B cell (primary cell): ENCODE results near the gene SEMA6A. TPM values are rescaled to one million over a fixed set of nuclear protein-coding genes. Genes with fewer than 3 reads are reported as not detected.

ENCODE experiments used
- ATAC-seq: fragments of 200-7000 bp; cut with Tn5 transposase; one replicate; pipeline ENCODE4 v1.10.0; 2021; ENCODE audit warnings: low read depth, mild to moderate bottlenecking, moderate number of reproducible peaks, moderate library complexity
- CTCF ChIA-PET: fragments of 350-600 bp; sonication (Branson Sonifier 250); formaldehyde crosslinking; loops from one replicate; lab custom pipeline; 2021; ENCODE audit warnings: antibody characterized with exemption, inconsistent platforms; lab: Charles Lee
- POLR2A ChIA-PET: fragments of 350-600 bp; sonication (Branson Sonifier 250); formaldehyde crosslinking; loops from one replicate; lab custom pipeline; 2021; ENCODE audit warnings: antibody characterized with exemption; lab: Charles Lee
- DNase-seq: peaks from one replicate; pipeline ENCODE4 v3.0.0; 2013
- H2AFZ ChIP-seq: 2 replicates; pipeline ENCODE4 v1.6.1; 2012; ENCODE audit warnings: mild to moderate bottlenecking, low read depth, low read length; ENCODE audit not compliant: insufficient read depth, poor library complexity, severe bottlenecking
- H3K27ac ChIP-seq, 2 donors: 1 replicate in 1 of 2; 2 replicates in 1 of 2; pipeline ENCODE4 v1.5.1; 2012 to 2013; ENCODE audit warnings: low read length in 2 of 2, mild to moderate bottlenecking in 2 of 2, moderate library complexity in 1 of 2
- H3K27me3 ChIP-seq, 4 experiments: fragments of 200-600 bp in 1 of 4; sonication (generic) in 1 of 4; replicated peaks in 1 of 4; 1 replicate in 2 of 4; 2 replicates in 2 of 4; pipeline versions ENCODE4 v1.6.1 to v1.7.0; 2013 to 2016; ENCODE audit warnings: low read length in 3 of 4, mild to moderate bottlenecking in 2 of 4, mixed read lengths in 1 of 4, moderate library complexity in 1 of 4; ENCODE audit not compliant: insufficient read depth in 4 of 4, control insufficient read depth in 3 of 4; ENCODE audit errors: control extremely low read depth in 1 of 4
- H3K36me3 ChIP-seq, 2 experiments: replicated peaks in 1 of 2; 1 replicate in 1 of 2; 2 replicates in 1 of 2; pipeline versions ENCODE4 v1.6.1 to v1.7.1; 2013; ENCODE audit warnings: low read length in 1 of 2; ENCODE audit not compliant: insufficient read depth in 2 of 2, control insufficient read depth in 1 of 2; ENCODE audit errors: control extremely low read depth in 1 of 2, extremely low read depth in 1 of 2
- H3K4me1 ChIP-seq, 2 donors: fragments of 200-600 bp in 1 of 2; sonication (generic) in 1 of 2; 1 replicate in 1 of 2; 2 replicates in 1 of 2; pipeline versions ENCODE4 v1.5.1 to v1.6.1; 2013 to 2017; ENCODE audit warnings: low read length in 2 of 2; ENCODE audit not compliant: control insufficient read depth in 2 of 2, insufficient read depth in 2 of 2
- H3K4me2 ChIP-seq: replicated peaks from 2 replicates; pipeline ENCODE3; 2012; ENCODE audit warnings: mild to moderate bottlenecking, low read depth, low read length; ENCODE audit not compliant: poor library complexity, severe bottlenecking
- H3K4me3 ChIP-seq, 5 experiments: fragments of 200-600 bp in 1 of 5; sonication (generic) in 1 of 5; 1 replicate in 3 of 5; 2 replicates in 2 of 5; pipeline versions ENCODE4 v1.5.1 to v1.7.0; 2011 to 2016; ENCODE audit warnings: low read length in 4 of 5, mild to moderate bottlenecking in 4 of 5, low read depth in 2 of 5, control low read depth in 1 of 5, moderate library complexity in 1 of 5; ENCODE audit not compliant: insufficient read depth in 1 of 5; ENCODE audit errors: control extremely low read depth in 1 of 5, extremely low read depth in 1 of 5
- H3K79me2 ChIP-seq: fragments of 200-600 bp; sonication (generic); one replicate; pipeline ENCODE4 v1.6.0; 2016; ENCODE audit warnings: low read length; ENCODE audit not compliant: control insufficient read depth, insufficient read depth
- H3K9ac ChIP-seq: fragments of 200-600 bp; sonication (generic); 2 replicates; pipeline ENCODE4 v1.6.1; 2017; ENCODE audit warnings: mild to moderate bottlenecking, low read length, moderate library complexity
- H3K9me3 ChIP-seq, 3 donors: one replicate each; pipeline versions ENCODE4 v1.6.1 to v1.7.1; 2013; ENCODE audit warnings: low read length in 2 of 3; ENCODE audit not compliant: control insufficient read depth in 2 of 3, insufficient read depth in 1 of 3; ENCODE audit errors: control extremely low read depth in 1 of 3
- H4K20me1 ChIP-seq: 2 replicates; pipeline ENCODE4 v1.6.0; 2012; ENCODE audit warnings: mild to moderate bottlenecking, low read length; ENCODE audit not compliant: insufficient read depth, control insufficient read depth, poor library complexity, severe bottlenecking
- H3K27ac Mint-ChIP-seq: one replicate; pipeline ENCODE4 v1.8.0; 2021; ENCODE audit warnings: mixed read lengths
- H3K27me3 Mint-ChIP-seq: one replicate; pipeline ENCODE4 v1.8.0; 2021; ENCODE audit warnings: mixed read lengths
- H3K4me1 Mint-ChIP-seq: one replicate; pipeline ENCODE4 v1.8.0; 2021; ENCODE audit warnings: mixed read lengths
- H3K4me3 Mint-ChIP-seq: one replicate; pipeline ENCODE4 v1.8.0; 2021; ENCODE audit warnings: mixed read lengths
- H3K9me3 Mint-ChIP-seq: one replicate; pipeline ENCODE4 v1.8.0; 2022; ENCODE audit warnings: mixed read lengths; ENCODE audit not compliant: insufficient read depth
- CTCF ChIP-seq: fragments of 200-600 bp; IDR thresholded peaks from one replicate; pipeline ENCODE4 v1.8.0; 2022; ENCODE audit warnings: antibody characterized with exemption, mild to moderate bottlenecking
- EZH2 ChIP-seq: IDR thresholded peaks from 2 replicates; pipeline ENCODE4 v1.6.1; 2012; ENCODE audit warnings: borderline replicate concordance, low read depth, mild to moderate bottlenecking, moderate library complexity, low read length; ENCODE audit not compliant: insufficient read depth, poor library complexity, severe bottlenecking
- WGBS: methylation state at CpG from one replicate; pipeline ENCODE4 v1.1.5; 2013; ENCODE audit warnings: missing lambda C conversion rate; ENCODE audit not compliant: insufficient coverage; 5-methylcytosine and 5-hydroxymethylcytosine counted together
- intact Hi-C: fragments of 100-400 bp; cut with micrococcal nuclease; formaldehyde crosslinking; loops from one replicate; pipeline ENCODE4 v1.10.0; 2022
- polyA plus RNA-seq: library from polyadenylated mRNA; depleted of rRNA; stranded (reverse); fragments of >200 nt; gene quantifications from 2 replicates; pipeline ENCODE4 v1.2.3, GENCODE V29; 2012
- total RNA-seq, 2 donors: library from RNA; stranded (reverse); fragments of 120-200 nt in 1 of 2; gene quantifications; 1 replicate in 1 of 2; 2 replicates in 1 of 2; pipeline versions ENCODE4 v1.2.3 to v1.2.4, GENCODE V29; 2013 to 2022

SEMA6A gene
- total and polyA plus RNA-seq, 2 donors (not counting 1 experiment from before 2014, with no cell fraction given): 0.44 TPM; not detected in 1

GRCh38 chr5:116423587-116424257, 150.9 kb downstream of the SEMA6A start:
- no peak overlapping the region for H3K27ac Mint-ChIP-seq
- POLR2A ChIA-PET: no interaction called here

More at GRCh38 chr5:116423587-116424257, 150.9 kb downstream of the SEMA6A start:
- Histone ChIP-seq H3K4me2 (no peak overlapping the region), H4K20me1 (no peaks in the 10 kb centered on the region), H2AFZ (no peak overlapping the region), H3K4me1 (no peaks in the 10 kb centered on the region), H3K27ac (no peak overlapping the region), H3K79me2 (no peaks in the 10 kb centered on the region), H3K4me3 (no peak overlapping the region), H3K27me3 (no peaks in the 10 kb centered on the region), H3K9me3 (peaks cover 0 to 5% (median 0%) of the 10 kb centered on the region in 3 donors), H3K36me3 (peaks cover 5 to 7% of the 10 kb centered on the region in 2 experiments), H3K9ac (no peak overlapping the region)
- TF ChIP-seq CTCF: no peak
- no peak for TF ChIP-seq EZH2
- H3K4me3 Mint-ChIP-seq: no peak overlapping the region
- ATAC-seq: no peak
- no peaks in the 10 kb centered on the region for H3K27me3 Mint-ChIP-seq
- intact Hi-C loops: no loop called here
- DNase-seq: no peak
- no peaks in the 10 kb centered on the region for H3K4me1 Mint-ChIP-seq
- CTCF ChIA-PET: no interaction called here
- 100% methylated on average over 2 of the region's 5 CpGs for WGBS
- H3K9me3 Mint-ChIP-seq: no peaks in the 10 kb centered on the region
